Endothelial cell of umbilical vein (primary cell): ENCODE data around the gene C19orf73. TPM values are rescaled to one million over a fixed set of nuclear protein-coding genes. Genes with fewer than 3 reads are reported as not detected.
A peak's percentile ranks its signal among the peaks of the same experiment; 100 is the strongest.

Source experiments
- Bru-seq: library from RNA; stranded (reverse); fragments of 400-500 nt; gene quantifications from one replicate; lab custom pipeline; 2021; lab: Mats Ljungman, UMichigan
- BruChase-seq, 2 experiments: library from RNA; stranded (reverse); fragments of 400-500 nt; gene quantifications; one replicate each; lab custom pipeline; 2021; lab: Mats Ljungman, UMichigan
- BruUV-seq: library from RNA; stranded (reverse); fragments of 400-500 nt; replicated peaks from 2 replicates; lab custom pipeline; 2021; lab: Mats Ljungman, UMichigan
- CTCF ChIA-PET: fragments of 300-600, 350-600 bp; sonication (Branson Sonifier 250); formaldehyde crosslinking; loops from one replicate; lab custom pipeline; 2021; ENCODE audit warnings: antibody characterized with exemption, inconsistent platforms; lab: Charles Lee
- POLR2A ChIA-PET: fragments of 300-600, 350-600 bp; sonication (Branson Sonifier 250); formaldehyde crosslinking; loops from one replicate; lab custom pipeline; 2021; ENCODE audit warnings: antibody characterized with exemption, inconsistent platforms; lab: Charles Lee
- DNase-seq: peaks from one replicate; pipeline ENCODE4 v3.0.0-alpha.2; 2011; ENCODE audit warnings: low read depth, low spot score
- FAIRE-seq: peaks from 2 replicates; lab custom pipeline; 2011; peaks lifted over from hg19 to GRCh38; lab: Jason Lieb, UNC
- H2AFZ ChIP-seq: 2 replicates; pipeline ENCODE4 v1.6.0; 2012; ENCODE audit warnings: low read depth, low read length, control low read depth, inconsistent platforms
- H3K27ac ChIP-seq: 2 replicates; pipeline ENCODE4 v1.5.1; 2011; ENCODE audit warnings: low read depth, mild to moderate bottlenecking, control low read depth, low read length, moderate library complexity; ENCODE audit not compliant: insufficient read depth
- H3K27me3 ChIP-seq, 2 experiments: 2 replicates each; pipeline versions ENCODE4 v1.6.0 to v1.6.1; 2011; ENCODE audit warnings: low read length in 2 of 2, mixed read lengths in 1 of 2; ENCODE audit not compliant: control insufficient read depth in 2 of 2, insufficient read depth in 2 of 2
- H3K36me3 ChIP-seq, 2 experiments: 2 replicates in 1 of 2; 3 replicates in 1 of 2; pipeline ENCODE4 v1.5.1; 2011; ENCODE audit warnings: low read length in 2 of 2, mild to moderate bottlenecking in 1 of 2, moderate library complexity in 1 of 2; ENCODE audit not compliant: control insufficient read depth in 2 of 2, insufficient read depth in 2 of 2; ENCODE audit errors: extremely low read depth in 1 of 2
- H3K4me1 ChIP-seq: 3 replicates; pipeline ENCODE4 v1.5.1; 2011; ENCODE audit warnings: mild to moderate bottlenecking, low read length; ENCODE audit not compliant: control insufficient read depth, insufficient read depth; ENCODE audit errors: extremely low read depth
- H3K4me2 ChIP-seq: 2 replicates; pipeline ENCODE4 v1.6.1; 2011; ENCODE audit warnings: low read length, control low read depth, mixed read lengths; ENCODE audit not compliant: insufficient read depth
- H3K4me3 ChIP-seq, 3 experiments: fragments of 200-600 bp in 1 of 3; sonication (generic), shearing (Covaris generic) in 1 of 3; replicated peaks in 1 of 3; 2 replicates each; pipeline ENCODE4 v1.5.1; 2011 to 2016; ENCODE audit warnings: control low read depth in 3 of 3, low read length in 3 of 3, mild to moderate bottlenecking in 2 of 3, inconsistent platforms in 1 of 3, low read depth in 1 of 3, moderate library complexity in 1 of 3; ENCODE audit not compliant: insufficient read depth in 1 of 3
- H3K79me2 ChIP-seq: 2 replicates; pipeline ENCODE4 v1.6.0; 2012; ENCODE audit warnings: low read length, inconsistent platforms; ENCODE audit not compliant: control insufficient read depth, insufficient read depth
- H3K9ac ChIP-seq: replicated peaks from 2 replicates; pipeline ENCODE3; 2011; ENCODE audit warnings: low read length, control low read depth; ENCODE audit not compliant: insufficient read depth; ENCODE audit errors: extremely low read depth
- H3K9me1 ChIP-seq: replicated peaks from 3 replicates; pipeline ENCODE4 v1.6.0; 2011; ENCODE audit warnings: mild to moderate bottlenecking, low read length; ENCODE audit not compliant: control insufficient read depth, insufficient read depth; ENCODE audit errors: extremely low read depth
- H3K9me3 ChIP-seq: replicated peaks from 2 replicates; pipeline ENCODE4 v1.5.1; 2012; ENCODE audit warnings: low read length, inconsistent platforms; ENCODE audit not compliant: control insufficient read depth, insufficient read depth
- H4K20me1 ChIP-seq: replicated peaks from 2 replicates; pipeline ENCODE3; 2011; ENCODE audit warnings: mild to moderate bottlenecking, low read length; ENCODE audit not compliant: control insufficient read depth, insufficient read depth; ENCODE audit errors: extremely low read depth
- GATA2 ChIP-seq: IDR thresholded peaks from 2 replicates; pipeline ENCODE4 v1.7.0; 2011; ENCODE audit warnings: low read depth, mild to moderate bottlenecking, moderate library complexity, mixed read lengths, low read length; ENCODE audit not compliant: insufficient read length, insufficient read depth
- POLR2A ChIP-seq: IDR thresholded peaks from 2 replicates; pipeline ENCODE4 v1.6.1; 2012; ENCODE audit warnings: low read depth, mild to moderate bottlenecking, control low read depth, low read length
- POLR2AphosphoS5 ChIP-seq: IDR thresholded peaks from 2 replicates; pipeline ENCODE4 v1.6.1; 2012; ENCODE audit warnings: low read depth, mild to moderate bottlenecking, control low read depth, low read length, moderate library complexity; ENCODE audit not compliant: insufficient read depth
- dilution Hi-C: fragments of 300-500 bp; cut with MboI; formaldehyde crosslinking; loops from one replicate; pipeline ENCODE4 v1.15.0; 2019; ENCODE audit warnings: low sequenced_read_pairs; ENCODE audit not compliant: extremely low pct_ligation_motif_present
- intact Hi-C: fragments of 100-400 bp; cut with micrococcal nuclease; formaldehyde crosslinking; loops from one replicate; pipeline ENCODE4 v1.10.0; 2022
- long read RNA-seq: library from polyadenylated mRNA; stranded (forward); transcript quantifications from one replicate; pipeline ENCODE4 v2.0.0, GENCODE V29; 2021
- polyA minus RNA-seq, 3 experiments: library from RNA; depleted of rRNA, polyadenylated mRNA; stranded (reverse); fragments of >200 nt; gene quantifications; 1 replicate in 1 of 3; 2 replicates in 2 of 3; pipeline ENCODE4 v1.2.3, GENCODE V29; 2011
- polyA plus RNA-seq, 4 experiments: library from polyadenylated mRNA; depleted of rRNA in 3 of 4; stranded (reverse) in 3 of 4; unstranded in 1 of 4; fragments of >200 nt; gene quantifications; 2 replicates each; pipeline versions ENCODE4 v1.2.1 to v1.2.3, GENCODE V29; 2011 to 2012; ENCODE audit warnings: missing spikeins in 1 of 4
- total RNA-seq: library from RNA; stranded (reverse); gene quantifications from 2 replicates; pipeline ENCODE4 v1.2.3, GENCODE V29; 2021
- TF ChIP-seq, protein P1 (sequence below): IDR thresholded peaks from 2 replicates; pipeline ENCODE4 v1.6.1; 2011; ENCODE audit not compliant: insufficient read depth, insufficient read length
- TF ChIP-seq, protein P2 (sequence below), 2 donors: IDR thresholded peaks; 1 replicate in 1 of 2; 2 replicates in 1 of 2; pipeline ENCODE4 v1.5.1; 2011; ENCODE audit warnings: low read length in 2 of 2, mild to moderate bottlenecking in 2 of 2, moderate library complexity in 2 of 2, control low read depth in 1 of 2, inconsistent platforms in 1 of 2, low read depth in 1 of 2; ENCODE audit not compliant: insufficient read depth in 1 of 2; ENCODE audit errors: extremely low read depth in 1 of 2

The C19orf73 gene
- total RNA-seq, result 1.5 TPM in 1 of 2 replicates, not detected in the other
- 1.8 and 2.5 TPM in 2 replicates for polyA plus RNA-seq
- polyA plus RNA-seq (2011; cell fraction: cytosol; rRNA removed), result 1.2 TPM in 2 replicates
- polyA plus RNA-seq (2011; cell fraction: nucleus; rRNA removed), result 0.25 and 0.97 TPM in 2 replicates
- 0.52 and 0.78 TPM in 2 replicates for polyA plus RNA-seq (2012)
- polyA minus RNA-seq, result not detected in 2 replicates
- 1.4 TPM for polyA minus RNA-seq (2011; cell fraction: cytosol; rRNA and poly(A)+ RNA removed)
- polyA minus RNA-seq (2011; cell fraction: nucleus; rRNA and poly(A)+ RNA removed), result 0.91 TPM in 1 of 2 replicates, not detected in the other
- Bru-seq, nascent RNA, result not detected
- percentile 31 among the genes with signal in this experiment for BruChase-seq, experiment 1, labeled RNA remaining after a 6-hour chase
- percentile 38 among the genes with signal in this experiment for BruChase-seq, experiment 2, labeled RNA remaining after a 2-hour chase
- long read RNA-seq, transcript C19orf73-201 (1 exons, 744 nt), result major isoform, 5 of 5 reads
- long read RNA-seq, partial matches to known transcripts, result 0 of 5 reads
- long read RNA-seq, other reads (novel, unspliced or antisense), result 0 of 5 reads

DNA sequence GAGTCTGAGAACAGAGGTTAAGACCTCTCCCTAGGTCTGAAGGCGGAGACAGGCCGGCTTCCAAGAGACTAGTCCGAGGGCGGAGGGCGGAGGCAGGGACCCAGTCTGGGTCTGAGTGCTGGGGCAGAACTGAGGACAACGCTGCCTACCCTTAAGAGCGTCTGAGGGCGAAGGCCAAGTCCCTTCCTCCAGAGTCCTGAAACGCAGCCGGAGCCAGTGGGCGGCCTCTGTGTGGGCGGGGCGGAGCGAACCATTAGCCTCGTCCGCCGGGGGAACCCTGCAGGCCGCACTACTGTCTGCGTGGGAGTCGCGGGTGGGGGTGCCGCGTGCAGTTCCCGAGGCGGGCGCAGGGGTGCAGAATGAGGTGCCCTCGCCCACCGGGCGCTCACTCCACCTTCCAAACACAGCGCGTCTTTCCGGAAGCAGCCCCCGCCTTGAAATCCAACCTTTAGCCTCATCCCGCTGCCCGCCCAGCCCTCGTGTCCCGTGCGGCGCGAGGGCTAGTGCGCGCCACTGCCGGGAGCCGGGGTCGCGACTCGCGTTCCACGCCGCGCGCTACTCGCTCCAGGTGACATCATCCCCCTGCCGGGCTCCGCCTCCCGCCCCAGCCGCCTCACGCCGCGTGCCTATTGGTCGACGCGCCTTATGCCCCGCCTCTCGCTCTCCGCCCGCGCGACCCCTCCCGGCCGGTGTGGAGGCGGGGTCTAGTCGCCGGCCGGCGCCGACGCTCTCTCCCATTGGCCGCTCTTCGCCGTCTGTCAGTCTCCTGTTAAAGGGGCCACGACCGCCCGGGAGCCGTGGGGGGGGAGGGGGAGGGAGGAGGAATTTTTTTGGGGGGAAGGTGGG is at the start of gene C19orf73:
Gene C19orf73 (minus strand): TSS at position 579 of the 846 bp plus-strand sequence. CDS start 121 bp downstream, at position 458.
- dilution Hi-C loops (no loop called here), intact Hi-C loops (loop anchor here (1.0 to 5.0 kb wide), 2 partner anchors 31 to 79 kb away; no protein-coding TSS in a partner anchor)
- FAIRE-seq (peak; percentile 98), DNase-seq (peak; percentile 94)
- H3K4me2 ChIP-seq, result peak within 1 kb of the TSS; percentile 41
- ChIA-PET CTCF (interaction anchor here (0.6 to 6.5 kb wide), 5 partner anchors 21 to 243 kb away, joined by 3 to 60 read pairs (median 13); partner anchors contain the start of gene TEAD2), POLR2A (interaction anchor here (0.6 kb wide), 1 partner anchor 32 kb away, joined by 4 read pairs; no protein-coding TSS in a partner anchor)
- no peaks in the 10 kb centered on the region for H3K79me2 ChIP-seq
- TF ChIP-seq GATA2, result no peak
- peak; percentile 53 for TF ChIP-seq POLR2A
- TF ChIP-seq, protein P1, sequence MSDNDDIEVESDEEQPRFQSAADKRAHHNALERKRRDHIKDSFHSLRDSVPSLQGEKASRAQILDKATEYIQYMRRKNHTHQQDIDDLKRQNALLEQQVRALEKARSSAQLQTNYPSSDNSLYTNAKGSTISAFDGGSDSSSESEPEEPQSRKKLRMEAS, result peak; percentile 55
- TF ChIP-seq, protein P2, sequence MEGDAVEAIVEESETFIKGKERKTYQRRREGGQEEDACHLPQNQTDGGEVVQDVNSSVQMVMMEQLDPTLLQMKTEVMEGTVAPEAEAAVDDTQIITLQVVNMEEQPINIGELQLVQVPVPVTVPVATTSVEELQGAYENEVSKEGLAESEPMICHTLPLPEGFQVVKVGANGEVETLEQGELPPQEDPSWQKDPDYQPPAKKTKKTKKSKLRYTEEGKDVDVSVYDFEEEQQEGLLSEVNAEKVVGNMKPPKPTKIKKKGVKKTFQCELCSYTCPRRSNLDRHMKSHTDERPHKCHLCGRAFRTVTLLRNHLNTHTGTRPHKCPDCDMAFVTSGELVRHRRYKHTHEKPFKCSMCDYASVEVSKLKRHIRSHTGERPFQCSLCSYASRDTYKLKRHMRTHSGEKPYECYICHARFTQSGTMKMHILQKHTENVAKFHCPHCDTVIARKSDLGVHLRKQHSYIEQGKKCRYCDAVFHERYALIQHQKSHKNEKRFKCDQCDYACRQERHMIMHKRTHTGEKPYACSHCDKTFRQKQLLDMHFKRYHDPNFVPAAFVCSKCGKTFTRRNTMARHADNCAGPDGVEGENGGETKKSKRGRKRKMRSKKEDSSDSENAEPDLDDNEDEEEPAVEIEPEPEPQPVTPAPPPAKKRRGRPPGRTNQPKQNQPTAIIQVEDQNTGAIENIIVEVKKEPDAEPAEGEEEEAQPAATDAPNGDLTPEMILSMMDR (IDR thresholded peaks at IDR 0.05; ENCODE audit: extremely low read depth in 1 of 2, insufficient read depth in 1 of 2, low read depth in 1 of 2, low read length in 2 of 2), result peak in 1 of 2 donors; percentile 7
- peak; percentile 62 for TF ChIP-seq POLR2AphosphoS5
- peak within 1 kb of the TSS; percentile 80 for H2AFZ ChIP-seq
- H3K27me3 ChIP-seq, result peaks cover 4 to 8% of the 10 kb centered on the region in 2 experiments
- peak within 1 kb of the TSS; percentile 69 for H3K9ac ChIP-seq
- H3K27ac ChIP-seq, result peak within 1 kb of the TSS; percentile 63
- peaks cover 14% of the 10 kb centered on the region for H3K4me1 ChIP-seq
- H3K9me3 ChIP-seq, result no peaks in the 10 kb centered on the region
- H4K20me1 ChIP-seq, result no peaks in the 10 kb centered on the region
- no peaks in the 10 kb centered on the region for H3K36me3 ChIP-seq
- H3K9me1 ChIP-seq, result no peaks in the 10 kb centered on the region
- peak within 1 kb of the TSS; percentile 16 to 65 (median 57) for H3K4me3 ChIP-seq
- BruUV-seq, result TSS peak; percentile 93
